ENCODE results near the gene CDS2.

- TF ChIP-seq SMAD3 (CRISPR knock-in tag; IDR thresholded peaks at IDR 0.05) (no peak), BHLHE40 (IDR thresholded peaks at IDR 0.05; ENCODE audit: low read length) (no peak), MEIS2 (CRISPR knock-in tag; IDR thresholded peaks at IDR 0.05) (no peak), CTCF (CRISPR knock-in tag; IDR thresholded peaks at IDR 0.05) (no peak), TCF12 (IDR thresholded peaks at IDR 0.05) (no peak), TCF12 (CRISPR knock-in tag; IDR thresholded peaks at IDR 0.05) (no peak), ARHGAP35 (CRISPR knock-in tag; IDR thresholded peaks at IDR 0.05; ENCODE audit: borderline replicate concordance) (no peak), MLX (CRISPR knock-in tag; IDR thresholded peaks at IDR 0.05) (no peak), MAFK (conservative IDR thresholded peaks at IDR 0.05 in 1 of 2, IDR thresholded peaks at IDR 0.05 in 1 of 2; ENCODE audit: low read length in 2 of 2) (no peak), JUND (CRISPR knock-in tag; IDR thresholded peaks at IDR 0.05) (no peak), ZNF138 (CRISPR knock-in tag; IDR thresholded peaks at IDR 0.05; ENCODE audit: low read depth) (no peak), TP53 (CRISPR knock-in tag; conservative IDR thresholded peaks at IDR 0.05) (no peak), GFI1 (CRISPR knock-in tag; IDR thresholded peaks at IDR 0.05; ENCODE audit: borderline replicate concordance) (no peak), PBX3 (CRISPR knock-in tag; IDR thresholded peaks at IDR 0.05; ENCODE audit: borderline replicate concordance) (no peak), TEAD2 (CRISPR knock-in tag; IDR thresholded peaks at IDR 0.05) (no peak)
These were observed 34.0 kb upstream of the CDS2 start for GRCh38 chr20:5092765-5093339.

Data from HepG2 (cell line).